ENCODE results near the gene IL19.

DNA sequence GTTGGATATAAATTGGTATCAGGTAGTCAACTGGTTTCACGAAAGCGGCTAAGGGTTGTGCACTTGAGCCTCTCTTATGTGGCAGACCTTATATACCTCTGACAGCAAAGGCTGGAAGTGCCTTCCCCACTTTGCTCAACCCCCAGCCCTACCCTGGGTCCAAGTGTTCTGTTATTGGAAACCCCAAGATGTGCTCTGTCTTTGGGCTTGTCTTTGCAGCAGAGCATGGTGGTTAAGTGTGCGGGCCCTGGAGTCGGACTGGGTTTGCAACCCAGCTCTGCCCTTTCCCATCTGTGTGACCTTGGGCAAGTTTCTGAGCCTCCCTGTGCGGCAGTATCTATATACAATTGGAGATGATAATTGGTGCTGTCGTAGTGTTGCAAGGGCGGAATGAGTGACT is 12.9 kb downstream of the IL19 start:
- no peak for TF ChIP-seq MYC (IDR thresholded peaks at IDR 0.05; ENCODE audit: low read depth, low read length)
- no peak for TF ChIP-seq JUN (IDR thresholded peaks at IDR 0.05; ENCODE audit: borderline replicate concordance, insufficient read depth, insufficient read length, low read depth)
- TF ChIP-seq, protein P1, sequence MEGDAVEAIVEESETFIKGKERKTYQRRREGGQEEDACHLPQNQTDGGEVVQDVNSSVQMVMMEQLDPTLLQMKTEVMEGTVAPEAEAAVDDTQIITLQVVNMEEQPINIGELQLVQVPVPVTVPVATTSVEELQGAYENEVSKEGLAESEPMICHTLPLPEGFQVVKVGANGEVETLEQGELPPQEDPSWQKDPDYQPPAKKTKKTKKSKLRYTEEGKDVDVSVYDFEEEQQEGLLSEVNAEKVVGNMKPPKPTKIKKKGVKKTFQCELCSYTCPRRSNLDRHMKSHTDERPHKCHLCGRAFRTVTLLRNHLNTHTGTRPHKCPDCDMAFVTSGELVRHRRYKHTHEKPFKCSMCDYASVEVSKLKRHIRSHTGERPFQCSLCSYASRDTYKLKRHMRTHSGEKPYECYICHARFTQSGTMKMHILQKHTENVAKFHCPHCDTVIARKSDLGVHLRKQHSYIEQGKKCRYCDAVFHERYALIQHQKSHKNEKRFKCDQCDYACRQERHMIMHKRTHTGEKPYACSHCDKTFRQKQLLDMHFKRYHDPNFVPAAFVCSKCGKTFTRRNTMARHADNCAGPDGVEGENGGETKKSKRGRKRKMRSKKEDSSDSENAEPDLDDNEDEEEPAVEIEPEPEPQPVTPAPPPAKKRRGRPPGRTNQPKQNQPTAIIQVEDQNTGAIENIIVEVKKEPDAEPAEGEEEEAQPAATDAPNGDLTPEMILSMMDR (IDR thresholded peaks at IDR 0.05; ENCODE audit: extremely low read depth in 1 of 2, insufficient read depth in 1 of 2, low read depth in 1 of 2, low read length in 2 of 2): no peak
- no peak for TF ChIP-seq POLR2AphosphoS5 (IDR thresholded peaks at IDR 0.05; ENCODE audit: insufficient read depth, low read depth, low read length)
- TF ChIP-seq POLR2A (IDR thresholded peaks at IDR 0.05; ENCODE audit: low read depth, low read length): no peak
- TF ChIP-seq, protein P2, sequence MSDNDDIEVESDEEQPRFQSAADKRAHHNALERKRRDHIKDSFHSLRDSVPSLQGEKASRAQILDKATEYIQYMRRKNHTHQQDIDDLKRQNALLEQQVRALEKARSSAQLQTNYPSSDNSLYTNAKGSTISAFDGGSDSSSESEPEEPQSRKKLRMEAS (IDR thresholded peaks at IDR 0.05; ENCODE audit: insufficient read depth, insufficient read length): no peak
- TF ChIP-seq GATA2 (IDR thresholded peaks at IDR 0.05; ENCODE audit: insufficient read depth, insufficient read length, low read depth, low read length): no peak
- no peak for TF ChIP-seq EZH2 (IDR thresholded peaks at IDR 0.05; ENCODE audit: borderline replicate concordance, low read depth, low read length, severe bottlenecking)
- no peak for TF ChIP-seq FOS (IDR thresholded peaks at IDR 0.05; ENCODE audit: borderline replicate concordance, insufficient read depth, low read length)

Measured in endothelial cell of umbilical vein (primary cell).